Measurements from ENCODE around the gene MYO5B. TPM values are rescaled to one million over a fixed set of nuclear protein-coding genes. Genes with fewer than 3 reads are reported as not detected.

MYO5B gene
- total RNA-seq, 2 donors from 2014 or later = 106 to 132 TPM

DNA sequence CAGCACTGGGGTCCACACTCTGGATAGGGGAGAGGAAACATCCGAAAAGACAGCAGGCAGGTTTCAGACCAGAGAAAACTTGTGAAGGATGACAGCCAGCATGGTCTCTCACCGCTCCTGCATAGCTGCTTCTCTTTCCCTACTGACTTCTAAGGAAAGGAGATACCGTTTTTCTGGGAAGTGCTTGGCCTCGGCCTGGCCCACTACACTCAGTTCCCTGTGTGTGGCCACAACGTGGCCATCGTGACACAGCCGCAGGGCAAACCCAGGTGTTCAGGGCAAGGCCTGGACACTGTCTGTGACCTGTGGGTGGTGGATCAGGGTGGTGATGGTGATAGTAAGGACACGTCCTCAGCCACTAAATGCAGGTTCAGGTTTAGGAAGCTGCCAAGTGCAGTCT, 347.4 kb downstream of the MYO5B start:
- Histone ChIP-seq H3K27ac (no peak overlapping the region), H3K27me3 (no peaks in the 10 kb centered on the region), H3K36me3 (no peaks in the 10 kb centered on the region), H3K9ac (ENCODE audit: low read depth in 2 of 2, low read length in 2 of 2) (no peak overlapping the region), H3K9me3 (no peaks in the 10 kb centered on the region), H3K4me3 (no peak overlapping the region), H3K4me1 (peaks cover 11% of the 10 kb centered on the region)
- TF ChIP-seq, protein P1, sequence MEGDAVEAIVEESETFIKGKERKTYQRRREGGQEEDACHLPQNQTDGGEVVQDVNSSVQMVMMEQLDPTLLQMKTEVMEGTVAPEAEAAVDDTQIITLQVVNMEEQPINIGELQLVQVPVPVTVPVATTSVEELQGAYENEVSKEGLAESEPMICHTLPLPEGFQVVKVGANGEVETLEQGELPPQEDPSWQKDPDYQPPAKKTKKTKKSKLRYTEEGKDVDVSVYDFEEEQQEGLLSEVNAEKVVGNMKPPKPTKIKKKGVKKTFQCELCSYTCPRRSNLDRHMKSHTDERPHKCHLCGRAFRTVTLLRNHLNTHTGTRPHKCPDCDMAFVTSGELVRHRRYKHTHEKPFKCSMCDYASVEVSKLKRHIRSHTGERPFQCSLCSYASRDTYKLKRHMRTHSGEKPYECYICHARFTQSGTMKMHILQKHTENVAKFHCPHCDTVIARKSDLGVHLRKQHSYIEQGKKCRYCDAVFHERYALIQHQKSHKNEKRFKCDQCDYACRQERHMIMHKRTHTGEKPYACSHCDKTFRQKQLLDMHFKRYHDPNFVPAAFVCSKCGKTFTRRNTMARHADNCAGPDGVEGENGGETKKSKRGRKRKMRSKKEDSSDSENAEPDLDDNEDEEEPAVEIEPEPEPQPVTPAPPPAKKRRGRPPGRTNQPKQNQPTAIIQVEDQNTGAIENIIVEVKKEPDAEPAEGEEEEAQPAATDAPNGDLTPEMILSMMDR (IDR thresholded peaks at IDR 0.05) = no peak
- intact Hi-C loops (cut with DNase I) = no loop called here
- DNase-seq = peak; percentile 14

DNA sequence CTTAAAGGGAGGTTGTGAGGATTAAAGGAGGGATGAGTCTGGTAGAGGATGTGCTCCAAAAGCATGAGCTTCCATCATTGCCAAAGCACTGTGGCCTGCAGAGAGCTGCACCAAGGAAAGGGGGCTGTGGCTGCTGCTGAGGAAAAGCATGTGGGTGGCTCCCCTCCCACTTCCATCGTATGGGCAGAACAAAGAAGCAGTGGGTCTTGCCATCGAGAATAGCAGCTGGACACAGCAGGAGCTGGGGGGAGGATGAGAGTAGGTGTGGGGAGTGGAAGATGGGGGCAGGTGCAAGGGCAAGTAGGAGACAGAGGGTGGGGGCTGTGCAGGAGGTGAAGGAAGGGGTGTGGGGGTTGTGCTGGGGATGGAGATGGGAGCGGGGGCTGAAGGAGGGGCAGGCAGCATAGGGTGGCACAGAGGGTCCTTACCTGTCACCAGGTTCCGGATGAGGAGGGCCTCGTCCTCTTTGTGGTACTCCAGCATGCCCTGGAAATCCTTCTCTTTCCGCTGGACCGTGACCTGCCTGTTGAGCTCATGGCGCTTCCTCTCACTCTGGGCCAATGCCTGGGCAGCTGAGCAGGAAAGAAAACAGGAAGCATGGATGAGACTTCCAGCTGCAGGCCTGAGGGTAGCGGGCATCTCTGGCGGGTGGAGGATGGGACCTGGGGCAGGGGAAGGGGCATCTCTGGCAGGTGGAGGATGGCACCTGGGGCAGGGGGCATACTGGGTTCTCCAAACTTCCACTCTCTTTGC, 348.1 kb downstream of the MYO5B start:
- no peak overlapping the region for H3K4me3 ChIP-seq
- H3K36me3 ChIP-seq = no peaks in the 10 kb centered on the region
- peak; percentile 15 for DNase-seq
- H3K4me1 ChIP-seq = peaks cover 11% of the 10 kb centered on the region
- no peak overlapping the region for H3K27ac ChIP-seq
- no peaks in the 10 kb centered on the region for H3K27me3 ChIP-seq
- intact Hi-C loops (cut with DNase I) = no loop called here
- H3K9ac ChIP-seq (ENCODE audit: low read depth in 2 of 2, low read length in 2 of 2) = no peak overlapping the region
- no peaks in the 10 kb centered on the region for H3K9me3 ChIP-seq
- TF ChIP-seq, protein P1 (IDR thresholded peaks at IDR 0.05) = no peak

DNA sequence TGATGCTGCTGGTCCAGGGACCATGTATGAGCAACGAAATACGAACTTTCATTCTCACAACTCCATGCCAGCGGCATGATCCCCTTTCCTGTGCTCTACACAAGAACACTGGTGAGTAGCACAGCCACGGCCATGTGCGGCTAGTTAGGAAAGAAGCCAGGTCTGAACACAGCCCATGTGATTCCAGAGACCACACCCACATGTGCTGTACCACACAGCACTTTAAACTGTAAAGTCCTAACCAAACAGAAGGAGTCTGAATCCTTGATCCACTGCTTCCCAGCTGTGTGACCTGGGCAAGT, 348.6 kb downstream of the MYO5B start:
- Histone ChIP-seq H3K9me3 (no peaks in the 10 kb centered on the region), H3K27ac (no peak overlapping the region), H3K27me3 (no peaks in the 10 kb centered on the region), H3K36me3 (no peaks in the 10 kb centered on the region), H3K9ac (ENCODE audit: low read depth in 2 of 2, low read length in 2 of 2) (no peak overlapping the region), H3K4me3 (no peak overlapping the region), H3K4me1 (peaks cover 11% of the 10 kb centered on the region)
- TF ChIP-seq, protein P1 (IDR thresholded peaks at IDR 0.05) = no peak
- intact Hi-C loops (cut with DNase I) = no loop called here
- DNase-seq = no peak

DNA sequence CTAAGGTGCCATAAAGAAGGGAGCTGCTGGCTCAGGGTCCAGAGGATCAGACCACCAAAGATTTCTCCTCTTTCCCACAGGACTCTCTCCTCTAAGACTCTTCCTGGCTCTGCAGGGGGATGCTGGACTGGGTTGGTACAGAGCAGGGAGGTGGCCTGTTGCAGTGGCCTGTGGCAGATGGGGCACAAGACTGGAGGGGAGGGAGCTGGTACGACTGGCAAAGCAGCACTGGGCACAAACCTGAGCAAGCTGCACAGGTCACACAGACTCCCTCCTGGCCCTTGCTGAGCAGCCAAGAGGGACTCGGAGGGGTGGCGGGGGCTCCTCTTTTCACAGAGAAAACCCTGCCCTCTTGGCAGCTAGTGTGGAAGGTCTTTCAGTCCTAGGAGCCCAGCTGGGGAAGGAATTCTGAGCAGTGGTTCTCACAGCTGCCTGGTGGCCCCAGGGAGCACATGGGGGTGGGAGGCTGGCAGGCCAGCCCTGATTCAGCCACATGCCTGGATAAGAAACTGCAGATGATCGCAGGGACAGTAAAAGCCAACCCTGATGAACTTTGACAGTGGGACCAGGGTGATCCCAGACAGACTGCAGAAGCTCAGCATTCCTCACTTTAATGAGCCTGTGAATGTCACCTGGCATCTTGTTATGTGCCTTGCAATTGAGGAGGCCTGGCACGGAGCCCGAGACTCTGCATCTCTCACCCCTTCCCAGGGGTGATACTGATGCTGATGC, 349.2 kb downstream of the MYO5B start:
- H3K36me3 ChIP-seq = no peaks in the 10 kb centered on the region

DNA sequence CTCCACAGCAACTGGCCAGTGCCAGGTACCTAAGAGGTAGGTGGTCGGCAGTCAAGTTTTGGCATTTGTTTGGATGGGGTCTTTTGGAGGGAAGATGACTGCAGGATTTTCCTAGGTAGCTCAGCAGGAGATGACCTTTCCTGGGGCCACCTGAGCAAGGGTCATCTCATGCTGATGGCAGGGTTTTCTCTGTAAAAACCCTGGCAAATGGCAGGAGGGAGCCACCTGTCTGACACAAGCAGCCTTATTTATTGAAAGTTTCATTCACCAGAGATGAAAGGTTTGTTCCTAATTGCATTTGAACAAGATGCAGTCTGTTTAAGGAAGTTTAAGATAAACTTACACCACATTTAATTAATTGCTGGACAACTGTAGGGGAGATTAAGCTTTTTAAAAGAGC, 350.0 kb downstream of the MYO5B start:
- Histone ChIP-seq H3K27ac (no peak overlapping the region), H3K4me3 (no peak overlapping the region), H3K27me3 (no peaks in the 10 kb centered on the region), H3K9ac (ENCODE audit: low read depth in 2 of 2, low read length in 2 of 2) (no peak overlapping the region), H3K9me3 (no peaks in the 10 kb centered on the region), H3K36me3 (no peaks in the 10 kb centered on the region), H3K4me1 (peaks cover 8% of the 10 kb centered on the region)
- no peak for DNase-seq
- TF ChIP-seq, protein P1 (IDR thresholded peaks at IDR 0.05) = no peak
- intact Hi-C loops (cut with DNase I) = no loop called here

More for the DNA sequence above, 349.2 kb downstream of the MYO5B start:
- H3K9ac ChIP-seq (ENCODE audit: low read depth in 2 of 2, low read length in 2 of 2) = no peak overlapping the region
- no peak for DNase-seq
- H3K27me3 ChIP-seq = no peaks in the 10 kb centered on the region
- TF ChIP-seq, protein P1 (IDR thresholded peaks at IDR 0.05) = no peak
- no peak overlapping the region for H3K4me3 ChIP-seq
- peaks cover 11% of the 10 kb centered on the region for H3K4me1 ChIP-seq
- intact Hi-C loops (cut with DNase I) = no loop called here
- no peaks in the 10 kb centered on the region for H3K9me3 ChIP-seq
- H3K27ac ChIP-seq = no peak overlapping the region

Data from colonic mucosa (tissue), 4 donors.